K562 (cell line): Measurements from ENCODE around the gene WASF3. TPM values are rescaled to one million over a fixed set of nuclear protein-coding genes. Genes with fewer than 3 reads are reported as not detected.

ENCODE experiments used
- ATAC-seq: fragments of 200-7000 bp; cut with Tn5 transposase; 3 replicates; pipeline ENCODE4 v1.9.1; 2020; ENCODE audit warnings: moderate library complexity
- BruUV-seq: library from RNA; stranded (reverse); fragments of 400-500 nt; replicated peaks from 2 replicates; lab custom pipeline; 2021; lab: Mats Ljungman, UMichigan
- CTCF ChIA-PET: fragments of 300-600 bp; formaldehyde crosslinking; extraction: SDS; loops from one replicate; lab custom pipeline; 2021; ENCODE audit warnings: low intra/inter-chr PET ratio; lab: Yijun Ruan, JAX
- POLR2A ChIA-PET: fragments of 300-600, 350-650 bp; sonication (Branson Sonifier 250); formaldehyde crosslinking; extraction: SDS; loops from one replicate; lab custom pipeline; 2021; ENCODE audit warnings: antibody characterized with exemption, inconsistent platforms; lab: Yijun Ruan, JAX
- DNase-seq, 4 experiments: peaks; one replicate each; pipeline versions ENCODE4 v3.0.0 to v3.0.0-alpha.2; 2011 to 2018; ENCODE audit warnings: low spot score in 3 of 4, mixed read lengths in 3 of 4; ENCODE audit errors: extremely low read depth in 1 of 4
- FAIRE-seq: peaks from 2 replicates; lab custom pipeline; 2011; peaks lifted over from hg19 to GRCh38; lab: Jason Lieb, UNC
- H2AFZ ChIP-seq: 2 replicates; pipeline ENCODE4 v1.6.0; 2011; ENCODE audit warnings: low read depth, low read length, control low read depth, inconsistent platforms
- H3K27ac ChIP-seq: fragments of 200-600 bp; 3 replicates; pipeline ENCODE4 v1.8.0; 2011; ENCODE audit warnings: low read depth, mild to moderate bottlenecking, control low read depth, inconsistent platforms, low read length, moderate library complexity, mixed read lengths; ENCODE audit errors: extremely low read depth
- H3K27me3 ChIP-seq, 2 experiments: fragments of 300-600 bp in 1 of 2; 2 replicates in 1 of 2; 3 replicates in 1 of 2; pipeline versions ENCODE4 v1.6.0 to v1.8.0; 2011; ENCODE audit warnings: inconsistent platforms in 2 of 2, low read length in 2 of 2, mild to moderate bottlenecking in 1 of 2, mixed read lengths in 1 of 2, moderate library complexity in 1 of 2; ENCODE audit not compliant: control insufficient read depth in 2 of 2, insufficient read depth in 2 of 2
- H3K36me3 ChIP-seq: fragments of 300-600 bp; 3 replicates; pipeline ENCODE4 v1.8.0; 2011; ENCODE audit warnings: mild to moderate bottlenecking, low read length, inconsistent platforms; ENCODE audit not compliant: control insufficient read depth, insufficient read depth
- H3K4me1 ChIP-seq, 2 experiments: fragments of 200-600 bp in 1 of 2; replicated peaks in 1 of 2; 2 replicates in 1 of 2; 3 replicates in 1 of 2; pipeline versions ENCODE4 v1.5.1 to v1.8.0; 2011; ENCODE audit warnings: inconsistent platforms in 2 of 2, low read length in 2 of 2, mild to moderate bottlenecking in 1 of 2, mixed read lengths in 1 of 2, moderate library complexity in 1 of 2; ENCODE audit not compliant: control insufficient read depth in 2 of 2, insufficient read depth in 2 of 2
- H3K4me2 ChIP-seq: 2 replicates; pipeline ENCODE4 v1.6.1; 2011; ENCODE audit warnings: low read length, control low read depth, inconsistent platforms, mixed read lengths; ENCODE audit not compliant: insufficient read depth
- H3K4me3 ChIP-seq: fragments of 200-600 bp; sonication (generic), shearing (Covaris generic); 2 replicates; pipeline ENCODE4 v1.5.1; 2016; ENCODE audit warnings: control low read depth, inconsistent platforms
- H3K79me2 ChIP-seq: fragments of 200-600 bp; 3 replicates; pipeline ENCODE4 v1.8.0; 2011; ENCODE audit warnings: low read length, inconsistent platforms; ENCODE audit not compliant: control insufficient read depth, insufficient read depth
- H3K9ac ChIP-seq, 2 experiments: 2 replicates each; pipeline versions ENCODE4 v1.6.0 to v1.6.1; 2011; ENCODE audit warnings: low read depth in 2 of 2, low read length in 2 of 2, control low read depth in 1 of 2, inconsistent platforms in 1 of 2, mild to moderate bottlenecking in 1 of 2, mixed read lengths in 1 of 2; ENCODE audit not compliant: insufficient read depth in 1 of 2
- H3K9me1 ChIP-seq: one replicate; pipeline ENCODE4 v1.6.0; 2011; ENCODE audit warnings: inconsistent platforms, mild to moderate bottlenecking, low read length, moderate library complexity; ENCODE audit not compliant: control insufficient read depth, insufficient read depth
- H3K9me3 ChIP-seq: replicated peaks from 2 replicates; pipeline ENCODE4 v1.5.1; 2011; ENCODE audit warnings: low read depth, low read length, inconsistent platforms; ENCODE audit not compliant: control insufficient read depth, insufficient read depth
- H4K20me1 ChIP-seq: replicated peaks from 2 replicates; pipeline ENCODE4 v1.6.1; 2011; ENCODE audit warnings: low read length, inconsistent platforms, mixed read lengths; ENCODE audit not compliant: control insufficient read depth, insufficient read depth
- BRF2 ChIP-seq: IDR thresholded peaks from 3 replicates; pipeline ENCODE4 v1.6.1; 2011; ENCODE audit warnings: borderline replicate concordance, mild to moderate bottlenecking; ENCODE audit not compliant: insufficient read length, insufficient read depth
- HSF4 ChIP-seq: fragments of 250-450 bp; sonication (Bioruptor Pico); IDR thresholded peaks from 2 replicates; pipeline ENCODE4 v2.1.2; 2022; ENCODE audit warnings: mild to moderate bottlenecking, moderate library complexity, borderline replicate concordance
- RAD21 ChIP-seq, 2 experiments: fragments of 250-450 bp in 1 of 2; fragments of 450-650 bp in 1 of 2; sonication (Bioruptor Pico) in 1 of 2; formaldehyde crosslinking in 1 of 2; IDR thresholded peaks in 1 of 2; conservative IDR thresholded peaks in 1 of 2; 2 replicates each; pipeline versions ENCODE4 v1.4.0 to v1.8.0; 2020 to 2022; ENCODE audit warnings: mild to moderate bottlenecking in 2 of 2, moderate library complexity in 1 of 2
- RFX1 ChIP-seq: fragments of 450-650 bp; IDR thresholded peaks from 2 replicates; pipeline ENCODE4 v1.6.1; 2016; ENCODE audit warnings: mild to moderate bottlenecking, moderate library complexity
- TRIM24 ChIP-seq, 2 experiments: fragments of 450-650 bp; IDR thresholded peaks; 2 replicates each; pipeline ENCODE4 v1.6.1; 2016
- ZBTB40 ChIP-seq, 2 experiments: fragments of 450-650 bp in 1 of 2; sonication (generic) in 1 of 2; formaldehyde crosslinking in 1 of 2; IDR thresholded peaks; 2 replicates each; pipeline versions ENCODE4 v1.7.1 to v1.9.0; 2016 to 2022; ENCODE audit warnings: inconsistent platforms in 1 of 2, mild to moderate bottlenecking in 1 of 2, missing genetic modification reagents in 1 of 2
- whole genome bisulfite sequencing: fragments of 100-300 bp; shearing (Covaris generic); methylation state at CpG from one replicate; pipeline ENCODE4 v1.1.6; 2016; ENCODE audit warnings: low coverage, mixed read lengths; ENCODE audit not compliant: insufficient coverage; ENCODE audit errors: missing lambda C conversion rate; 5-methylcytosine and 5-hydroxymethylcytosine counted together
- in situ Hi-C: fragments of 300-500 bp; cut with MboI; formaldehyde crosslinking; loops from 4 replicates; pipeline ENCODE4 v1.15.0; 2018; ENCODE audit warnings: inconsistent platforms, mixed read lengths
- intact Hi-C: fragments of 100-400 bp; cut with micrococcal nuclease; formaldehyde crosslinking; loops from 2 replicates; pipeline ENCODE4 v1.14.2; 2022
- polyA plus RNA-seq, 8 experiments: library from polyadenylated mRNA; depleted of rRNA in 4 of 8; stranded (reverse) in 5 of 8; unstranded in 3 of 8; fragments of >200 nt; fragmentation: Nextera tagmentation in 2 of 8; fragmentation: Illumina TruSeq in 1 of 8; extraction: Ambion mirVana in 2 of 8; extraction: Trizol in 1 of 8; gene quantifications; 2 replicates each; pipeline versions ENCODE4 v1.2.1 to v1.2.3, GENCODE V29; 2011 to 2014; ENCODE audit warnings: inconsistent platforms in 1 of 8, missing spikeins in 1 of 8
- total RNA-seq, 7 experiments: library from RNA; depleted of rRNA in 6 of 7; stranded (reverse); fragments of >200 nt in 6 of 7; fragmentation: Illumina TruSeq in 2 of 7; extraction: Trizol in 2 of 7; gene quantifications; 2 replicates each; pipeline versions ENCODE4 v1.2.1 to v1.2.3, GENCODE V29; 2011 to 2021; ENCODE audit warnings: low replicate concordance in 1 of 7

WASF3 gene
- total and polyA plus RNA-seq, 9 of the 15 experiments (the other 6 are each of a cell fraction or from before 2014, with no cell fraction given) = 0.04 to 0.43 (median 0.11) TPM

GRCh38 chr13:26653842-26654241, 96.4 kb downstream of the WASF3 start:
- H3K9me3 ChIP-seq = no peaks in the 10 kb centered on the region
- H3K4me3 ChIP-seq = no peak overlapping the region
- H3K9me1 ChIP-seq = no peaks in the 10 kb centered on the region
- no peaks in the 10 kb centered on the region for H4K20me1 ChIP-seq
- H3K9ac ChIP-seq = no peak overlapping the region
- no peak overlapping the region for H3K4me2 ChIP-seq
- ChIA-PET POLR2A (no interaction called here), CTCF (no interaction called here)
- H3K4me1 ChIP-seq = no peaks in the 10 kb centered on the region
- FAIRE-seq (no peak), DNase-seq (no peak), ATAC-seq (no peak)
- no peaks in the 10 kb centered on the region for H3K27me3 ChIP-seq
- BruUV-seq = no TSS peak
- in situ Hi-C loops (no loop called here), intact Hi-C loops (no loop called here)
- no peaks in the 10 kb centered on the region for H3K79me2 ChIP-seq
- TF ChIP-seq RFX1 (no peak), BRF2 (no peak), RAD21 (CRISPR knock-in tag; conservative IDR thresholded peaks at IDR 0.05 in 1 of 2, IDR thresholded peaks at IDR 0.05 in 1 of 2) (no peak), TRIM24 (IDR thresholded peaks at IDR 0.05) (no peak), HSF4 (CRISPR knock-in tag) (no peak), ZBTB40 (IDR thresholded peaks at IDR 0.05) (no peak), ZBTB40 (CRISPR knock-in tag; IDR thresholded peaks at IDR 0.05) (no peak)
- H2AFZ ChIP-seq = no peak overlapping the region
- 0% methylated on average over 4 of the region's 4 CpGs for WGBS
- no peaks in the 10 kb centered on the region for H3K36me3 ChIP-seq
- no peak overlapping the region for H3K27ac ChIP-seq
